ENCODE results near the gene NT5C3A. TPM values are rescaled to one million over a fixed set of nuclear protein-coding genes. Genes with fewer than 3 reads are reported as not detected.

The NT5C3A gene
- total RNA-seq, 2 experiments from 2014 or later, result 31.5 to 33.3 TPM

Other genes with a start within 250 kb of the NT5C3A start
- gene KBTBD2, start 171.0 kb downstream of the NT5C3A start, total RNA-seq, result 10 to 100 TPM; 92.3 to 93.9 TPM
- not detected for gene FKBP9, start 105.3 kb downstream of the NT5C3A start, total RNA-seq
- 10 to 100 TPM; 17.6 to 20.3 TPM for gene RP9, start 46.6 kb upstream of the NT5C3A start, total RNA-seq
- gene BBS9, start 66.8 kb upstream of the NT5C3A start, total RNA-seq, result 10 to 100 TPM; 16.0 to 20.4 TPM

Measured in CD4-positive, alpha-beta T cell (primary cell).